HT-29 (cell line): Measurements from ENCODE around the gene TP53TG3F. TPM values are rescaled to one million over a fixed set of nuclear protein-coding genes. Genes with fewer than 3 reads are reported as not detected.
"Not testable (repeated sequence)": the region's sequence is repeated elsewhere in the genome, so short reads cannot be mapped to it uniquely, and the experiment has no call there.

ENCODE experiments used
- DNase-seq: peaks from one replicate; pipeline ENCODE4 v3.0.0-alpha.2; 2015; ENCODE audit warnings: low spot score
- small RNA-seq: library from RNA; depleted of rRNA; stranded (forward); fragments of <200 nt; gene quantifications from one replicate; pipeline ENCODE3, GENCODE V24; 2014
- total RNA-seq: library from RNA; depleted of rRNA; stranded (reverse); fragments of >200 nt; shearing (Covaris generic); gene quantifications from 2 replicates; pipeline ENCODE4 v1.2.3, GENCODE V29; 2014; rRNA removed

Gene TP53TG3F, protein sequence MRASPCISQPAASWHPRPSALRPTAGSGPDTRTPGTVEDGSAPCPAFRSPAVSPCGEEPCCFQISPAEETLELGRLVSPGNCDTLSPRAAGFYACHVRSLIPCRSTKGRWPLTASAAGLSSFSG
- not detected in 2 replicates for total RNA-seq

- not testable (repeated sequence) for DNase-seq
Observed at GRCh38 chr16:33459312-33459711, at the start of gene TP53TG3F. TP53TG3F (plus strand) TSS chr16:33459612; CDS start chr16:33459680, 68 bp downstream.

DNA sequence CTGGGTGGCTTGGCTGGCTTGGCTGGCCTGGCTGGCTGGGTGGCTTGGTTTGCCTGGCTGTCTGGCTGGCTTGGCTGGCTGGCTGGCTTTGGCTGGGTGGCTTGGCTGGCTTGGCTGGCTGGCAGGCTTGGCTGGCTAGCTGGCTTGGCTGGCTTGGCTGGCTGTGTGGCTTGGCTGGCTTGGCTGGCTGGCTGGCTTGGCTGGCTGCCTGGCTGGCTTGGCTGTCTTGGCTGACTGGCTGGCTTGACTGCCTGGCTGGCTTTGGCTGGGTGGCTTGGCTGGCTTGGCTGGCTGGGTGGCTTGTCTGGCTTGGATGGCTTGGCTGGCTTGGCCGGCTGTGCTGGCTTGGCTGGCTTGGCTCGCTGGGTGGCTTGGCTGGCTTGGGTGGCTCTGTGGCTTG, 32.2 kb downstream of the TP53TG3F start:
- DNase-seq: not testable (repeated sequence)

- not testable (repeated sequence) for DNase-seq
Observed at GRCh38 chr16:33507231-33507630, 47.8 kb downstream of the TP53TG3F start.

DNA sequence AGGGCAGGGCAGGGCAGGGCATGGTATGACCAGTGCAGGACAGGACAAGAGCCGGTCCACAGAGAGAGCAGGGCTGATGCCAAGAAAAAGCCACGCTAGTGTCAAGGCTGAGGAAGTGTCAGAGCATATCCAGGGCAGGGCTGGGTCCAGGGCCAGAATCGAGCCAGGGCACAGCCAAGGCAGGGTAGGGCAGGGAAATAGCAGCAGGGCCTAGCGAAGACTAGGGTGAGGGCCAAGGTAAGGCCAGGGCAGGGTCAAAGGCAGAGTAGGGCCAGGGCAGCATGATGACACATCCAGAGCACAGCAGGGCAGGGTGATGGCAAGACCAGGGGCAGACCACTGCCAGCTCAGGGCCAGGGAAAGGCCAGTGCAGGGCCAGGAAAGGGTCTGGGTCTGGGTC, 49.7 kb downstream of the TP53TG3F start:
- DNase-seq: not testable (repeated sequence)

DNA sequence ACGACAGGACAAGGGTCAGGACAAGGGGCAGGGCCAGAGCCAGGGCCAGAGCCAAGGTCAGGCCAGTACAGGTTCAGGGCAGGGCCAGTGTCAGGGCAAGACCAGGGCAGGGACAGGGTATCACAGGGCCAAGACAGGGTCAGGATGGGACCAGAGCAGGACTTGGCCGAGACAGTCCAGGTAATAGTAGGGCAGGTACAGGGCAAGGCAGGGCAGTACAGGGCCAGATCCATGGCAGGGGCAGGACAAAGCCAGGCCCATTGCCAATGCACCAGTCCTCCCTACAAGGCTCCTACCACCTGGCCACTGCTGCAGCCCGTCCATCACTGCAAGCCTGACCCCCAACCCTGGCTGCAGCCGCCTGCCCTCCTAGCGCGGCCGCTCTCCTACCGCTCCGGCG, 50.5 kb downstream of the TP53TG3F start:
- DNase-seq: not testable (repeated sequence)

Small RNAs within 50 kb of the gene (small RNA-seq; reads per million reads assigned to genes)
- gene AC136944.5: not detected
- gene AC136944.6: not detected

Other genes starting within 250 kb of the TP53TG3F start
- not detected in 2 replicates for gene TP53TG3E, start 155.3 kb upstream of the TP53TG3F start, total RNA-seq
- gene TP53TG3B, start 98.8 kb upstream of the TP53TG3F start, total RNA-seq: not detected in 2 replicates